Brain microvascular endothelial cell (primary cell): ENCODE measurements around the gene FARP1.
A peak's percentile ranks its signal among the peaks of the same experiment; 100 is the strongest.

Experiments
- DNase-seq: peaks from one replicate; pipeline ENCODE4 v3.0.0-alpha.2; 2020
- H3K27ac ChIP-seq: fragments of 250-450 bp; sonication (Bioruptor Pico); 2 replicates; pipeline ENCODE4 v1.5.1; 2020; ENCODE audit warnings: mild to moderate bottlenecking, moderate library complexity
- H3K27me3 ChIP-seq: fragments of 250-450 bp; sonication (Bioruptor Pico); replicated peaks from 2 replicates; pipeline ENCODE4 v1.5.1; 2020; ENCODE audit warnings: mild to moderate bottlenecking
- H3K36me3 ChIP-seq: fragments of 250-450 bp; sonication (Bioruptor Pico); replicated peaks from 2 replicates; pipeline ENCODE4 v1.5.1; 2020; ENCODE audit warnings: mild to moderate bottlenecking
- H3K4me3 ChIP-seq: 2 replicates; pipeline ENCODE4 v1.5.1; 2011; ENCODE audit warnings: low read depth, mild to moderate bottlenecking, control low read depth, low read length, moderate library complexity
- CTCF ChIP-seq: IDR thresholded peaks from 2 replicates; pipeline ENCODE4 v1.5.1; 2011; ENCODE audit warnings: low read depth, mild to moderate bottlenecking, moderate library complexity, low read length, control low read depth, inconsistent platforms; ENCODE audit errors: missing control alignments
- in situ Hi-C: cut with HindIII; loops from 2 replicates; pipeline ENCODE4 v1.10.0; 2017; ENCODE audit warnings: low sequenced_read_pairs, low pct_ligation_motif_present

The FARP1 gene

GRCh38 chr13:98172590-98173422, 29.9 kb downstream of the FARP1 start:
- H3K4me3 ChIP-seq: no peak overlapping the region
- H3K27me3 ChIP-seq: no peaks in the 10 kb centered on the region
- peak overlapping the region; percentile 91 for H3K27ac ChIP-seq
- no peaks in the 10 kb centered on the region for H3K36me3 ChIP-seq
- no peak for DNase-seq
- TF ChIP-seq CTCF: no peak
- in situ Hi-C loops: no loop called here

- in situ Hi-C loops: no loop called here
- no peaks in the 10 kb centered on the region for H3K27me3 ChIP-seq
- no peak for TF ChIP-seq CTCF
- H3K36me3 ChIP-seq: no peaks in the 10 kb centered on the region
- peak; percentile 87 for DNase-seq
- H3K4me3 ChIP-seq: no peak overlapping the region
- H3K27ac ChIP-seq: peak overlapping the region; percentile 91
Measured at GRCh38 chr13:98173431-98174152, 30.7 kb downstream of the FARP1 start.

GRCh38 chr13:98174307-98174706, 31.4 kb downstream of the FARP1 start:
- Histone ChIP-seq H3K27me3 (no peaks in the 10 kb centered on the region), H3K36me3 (no peaks in the 10 kb centered on the region), H3K4me3 (no peak overlapping the region), H3K27ac (peak overlapping the region; percentile 91)
- no peak for DNase-seq
- in situ Hi-C loops: no loop called here
- no peak for TF ChIP-seq CTCF

- no peak for DNase-seq
Measured at GRCh38 chr13:98175043-98175442, 32.1 kb downstream of the FARP1 start.

GRCh38 chr13:98175823-98176222, 32.9 kb downstream of the FARP1 start:
- H3K4me3 ChIP-seq: no peak overlapping the region
- no peaks in the 10 kb centered on the region for H3K27me3 ChIP-seq
- no peak for DNase-seq
- in situ Hi-C loops: no loop called here
- H3K36me3 ChIP-seq: no peaks in the 10 kb centered on the region
- H3K27ac ChIP-seq: no peak overlapping the region
- TF ChIP-seq CTCF: no peak

More at GRCh38 chr13:98175043-98175442, 32.1 kb downstream of the FARP1 start:
- no peak for TF ChIP-seq CTCF
- Histone ChIP-seq H3K4me3 (no peak overlapping the region), H3K36me3 (no peaks in the 10 kb centered on the region), H3K27me3 (no peaks in the 10 kb centered on the region), H3K27ac (peak overlapping the region; percentile 91)
- in situ Hi-C loops: no loop called here
